Muscle layer of duodenum (tissue), 2 donors: ENCODE data around the gene DSE.
A peak's percentile ranks its signal among the peaks of the same experiment; 100 is the strongest.

Experiments
- H3K27ac ChIP-seq: one replicate; pipeline ENCODE4 v1.7.0; 2013; ENCODE audit warnings: mild to moderate bottlenecking, low read length
- H3K27me3 ChIP-seq: one replicate; pipeline ENCODE4 v1.7.0; 2013; ENCODE audit warnings: low read depth, mild to moderate bottlenecking, control low read depth, low read length
- H3K36me3 ChIP-seq, 2 donors: one replicate each; pipeline ENCODE4 v1.7.0; 2013; ENCODE audit warnings: low read length in 2 of 2, control low read depth in 1 of 2, mild to moderate bottlenecking in 1 of 2; ENCODE audit not compliant: insufficient read depth in 2 of 2, control insufficient read depth in 1 of 2
- H3K4me1 ChIP-seq, 2 donors: one replicate each; pipeline ENCODE4 v1.7.0; 2013; ENCODE audit warnings: low read length in 2 of 2, mild to moderate bottlenecking in 2 of 2, control low read depth in 1 of 2, moderate library complexity in 1 of 2; ENCODE audit not compliant: insufficient read depth in 2 of 2, control insufficient read depth in 1 of 2
- H3K4me3 ChIP-seq, 2 donors: one replicate each; pipeline ENCODE4 v1.7.0; 2013; ENCODE audit warnings: low read length in 2 of 2, low read depth in 1 of 2, mild to moderate bottlenecking in 1 of 2
- H3K9me3 ChIP-seq, 2 donors: one replicate each; pipeline ENCODE4 v1.7.0; 2013; ENCODE audit warnings: low read length in 2 of 2, control low read depth in 1 of 2, mild to moderate bottlenecking in 1 of 2; ENCODE audit not compliant: control insufficient read depth in 1 of 2
- donor health status: healthy.

DSE gene

GRCh38 chr6:116447496-116448011 lies 76.8 kb downstream of the DSE start:
- H3K4me1 ChIP-seq: peaks cover 0 to 4% of the 10 kb centered on the region in 2 donors
- no peaks in the 10 kb centered on the region for H3K9me3 ChIP-seq
- H3K36me3 ChIP-seq: no peaks in the 10 kb centered on the region
- no peak overlapping the region for H3K4me3 ChIP-seq
- H3K27ac ChIP-seq: no peak overlapping the region
- no peaks in the 10 kb centered on the region for H3K27me3 ChIP-seq

- peaks cover 0 to 4% of the 10 kb centered on the region in 2 donors for H3K4me1 ChIP-seq
- H3K27ac ChIP-seq: no peak overlapping the region
- H3K27me3 ChIP-seq: no peaks in the 10 kb centered on the region
- H3K4me3 ChIP-seq: no peak overlapping the region
- no peaks in the 10 kb centered on the region for H3K9me3 ChIP-seq
- H3K36me3 ChIP-seq: no peaks in the 10 kb centered on the region
These were observed 78.8 kb downstream of the DSE start for GRCh38 chr6:116449565-116449964.

- peaks cover 0 to 4% of the 10 kb centered on the region in 2 donors for H3K4me1 ChIP-seq
- no peaks in the 10 kb centered on the region for H3K9me3 ChIP-seq
- H3K27ac ChIP-seq: no peak overlapping the region
- no peaks in the 10 kb centered on the region for H3K36me3 ChIP-seq
- H3K27me3 ChIP-seq: no peaks in the 10 kb centered on the region
- H3K4me3 ChIP-seq: no peak overlapping the region
These were observed 79.5 kb downstream of the DSE start for GRCh38 chr6:116450185-116450710.

DNA sequence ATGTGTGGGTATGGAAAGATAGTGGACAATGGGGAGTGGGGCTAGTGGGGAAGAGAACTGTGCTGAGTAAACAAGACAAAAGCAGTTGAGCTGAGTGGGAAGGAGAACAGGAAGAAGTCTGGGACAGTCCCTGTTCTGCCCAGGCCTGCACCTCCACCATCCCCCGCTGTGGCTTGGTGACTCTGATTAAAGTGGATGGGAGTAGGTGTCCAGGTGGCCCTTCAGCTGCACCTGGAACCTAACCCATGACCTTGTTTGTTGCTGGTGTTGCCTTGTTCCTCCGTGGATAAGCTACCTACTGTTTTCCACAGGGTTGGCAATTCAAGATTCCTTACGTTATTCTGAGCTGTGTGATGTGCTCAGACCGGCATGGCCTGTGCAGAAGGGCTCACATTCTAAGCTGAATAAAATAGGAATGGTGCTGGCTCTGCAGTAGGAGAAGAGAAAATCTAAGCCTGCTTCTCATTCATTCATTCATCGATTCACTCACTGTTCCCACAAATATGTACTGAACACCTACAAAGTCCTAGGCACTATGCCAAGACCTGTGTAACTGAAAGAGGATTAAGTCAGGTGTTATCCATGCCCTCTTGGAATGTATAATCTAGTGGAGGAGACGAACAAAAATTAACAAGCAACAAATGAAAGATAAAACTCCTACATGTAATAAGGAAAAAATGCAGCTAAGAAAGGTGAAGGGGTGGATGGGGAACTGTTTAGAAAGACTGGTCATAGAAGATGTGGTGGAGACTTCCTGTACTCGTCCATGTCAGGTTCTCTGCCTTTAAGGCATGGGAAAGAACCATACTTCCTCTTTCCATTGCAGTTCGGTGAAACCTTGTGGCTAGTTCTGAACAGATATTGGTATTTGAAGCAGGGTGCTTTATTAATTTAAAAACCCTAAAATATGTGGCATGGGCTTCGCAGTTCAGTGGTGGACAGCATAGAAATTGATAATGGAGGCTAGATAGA lies 80.3 kb downstream of the DSE start:
- no peaks in the 10 kb centered on the region for H3K9me3 ChIP-seq
- no peak overlapping the region for H3K4me3 ChIP-seq
- H3K36me3 ChIP-seq: no peaks in the 10 kb centered on the region
- peaks cover 0 to 4% of the 10 kb centered on the region in 2 donors for H3K4me1 ChIP-seq
- no peaks in the 10 kb centered on the region for H3K27me3 ChIP-seq
- no peak overlapping the region for H3K27ac ChIP-seq

- H3K27ac ChIP-seq: no peak overlapping the region
- no peaks in the 10 kb centered on the region for H3K4me1 ChIP-seq
- H3K4me3 ChIP-seq: no peak overlapping the region
- no peaks in the 10 kb centered on the region for H3K27me3 ChIP-seq
- no peaks in the 10 kb centered on the region for H3K36me3 ChIP-seq
- H3K9me3 ChIP-seq: no peaks in the 10 kb centered on the region
These were observed 81.2 kb downstream of the DSE start for GRCh38 chr6:116451916-116452315.

DNA sequence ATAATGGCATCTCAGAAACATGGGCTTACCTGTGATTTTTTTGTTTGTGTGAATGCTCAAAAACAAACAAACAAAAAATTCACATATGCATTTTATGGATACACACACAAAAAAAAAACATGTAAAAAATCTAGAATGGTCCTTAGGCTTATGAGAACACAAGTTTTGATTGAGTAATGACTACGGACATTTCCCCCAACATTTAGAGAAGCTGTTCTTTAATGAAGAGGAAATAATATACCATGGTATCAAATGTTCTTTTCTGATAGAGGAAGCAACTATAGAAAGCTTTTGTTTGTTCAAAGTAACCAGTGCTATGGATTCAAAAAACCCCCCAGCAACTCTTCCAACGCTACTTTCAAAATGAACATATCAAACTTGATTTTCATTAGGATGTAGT lies 81.8 kb downstream of the DSE start:
- Histone ChIP-seq H3K4me1 (no peaks in the 10 kb centered on the region), H3K4me3 (no peak overlapping the region), H3K36me3 (no peaks in the 10 kb centered on the region), H3K9me3 (no peaks in the 10 kb centered on the region), H3K27me3 (no peaks in the 10 kb centered on the region), H3K27ac (no peak overlapping the region)

GRCh38 chr6:116456106-116456505 lies 85.4 kb downstream of the DSE start:
- no peak overlapping the region for H3K27ac ChIP-seq
- H3K4me1 ChIP-seq: no peaks in the 10 kb centered on the region
- H3K27me3 ChIP-seq: no peaks in the 10 kb centered on the region
- H3K4me3 ChIP-seq: no peak overlapping the region
- H3K36me3 ChIP-seq: no peaks in the 10 kb centered on the region
- H3K9me3 ChIP-seq: no peaks in the 10 kb centered on the region

DNA sequence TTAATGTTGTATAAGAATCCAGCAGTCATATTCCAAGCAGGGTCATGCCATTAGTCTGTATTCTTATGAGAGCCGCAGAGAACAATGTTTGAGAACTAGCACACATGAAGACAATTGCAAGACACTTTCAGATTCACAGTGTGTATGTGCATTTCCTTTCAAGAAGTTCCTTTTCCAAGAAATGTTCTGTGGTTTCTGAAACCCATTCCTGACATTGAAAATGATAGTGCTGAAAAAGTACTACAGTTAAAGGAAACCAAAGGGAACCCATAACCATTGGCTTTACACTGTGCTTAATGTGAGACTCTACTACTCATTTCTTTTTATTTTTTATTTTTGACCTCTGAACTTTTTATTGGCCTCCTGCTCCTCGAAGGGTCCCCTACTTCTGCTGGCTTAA lies 86.2 kb downstream of the DSE start:
- no peak overlapping the region for H3K27ac ChIP-seq
- no peaks in the 10 kb centered on the region for H3K4me1 ChIP-seq
- H3K36me3 ChIP-seq: no peaks in the 10 kb centered on the region
- H3K27me3 ChIP-seq: no peaks in the 10 kb centered on the region
- no peak overlapping the region for H3K4me3 ChIP-seq
- no peaks in the 10 kb centered on the region for H3K9me3 ChIP-seq

GRCh38 chr6:116458264-116458663 lies 87.5 kb downstream of the DSE start:
- Histone ChIP-seq H3K4me1 (no peaks in the 10 kb centered on the region), H3K36me3 (no peaks in the 10 kb centered on the region), H3K27me3 (no peaks in the 10 kb centered on the region), H3K9me3 (no peaks in the 10 kb centered on the region), H3K4me3 (no peak overlapping the region), H3K27ac (no peak overlapping the region)

DNA sequence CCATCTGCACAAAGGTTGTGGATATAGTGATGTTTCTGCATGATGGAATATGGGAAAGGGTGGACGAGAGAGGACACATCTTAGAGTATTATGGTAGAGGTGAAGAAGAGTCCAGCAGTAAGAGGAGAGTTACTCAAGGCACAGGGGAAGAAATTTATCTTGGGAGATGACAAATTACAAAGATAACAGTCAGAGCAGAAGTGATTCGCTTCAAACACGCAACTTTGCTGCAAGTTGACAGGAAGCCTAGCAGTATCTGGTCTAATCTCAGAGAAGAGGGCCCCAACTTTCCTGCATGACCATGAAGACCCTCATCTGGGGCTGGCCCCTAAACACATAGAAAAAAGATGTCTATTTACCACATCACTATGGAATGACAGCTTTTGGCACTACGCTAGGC lies 89.2 kb downstream of the DSE start:
- no peaks in the 10 kb centered on the region for H3K27me3 ChIP-seq
- no peaks in the 10 kb centered on the region for H3K36me3 ChIP-seq
- no peaks in the 10 kb centered on the region for H3K4me1 ChIP-seq
- H3K9me3 ChIP-seq: no peaks in the 10 kb centered on the region
- H3K27ac ChIP-seq: no peak overlapping the region
- no peak overlapping the region for H3K4me3 ChIP-seq

GRCh38 chr6:116461331-116461931 lies 90.7 kb downstream of the DSE start, which contains the start of gene CALHM6:
Gene CALHM6, plus strand, starts transcription at chr6:116461375. Its CDS starts 555 bp downstream, at chr6:116461930.
- Histone ChIP-seq H3K27me3 (no peaks in the 10 kb centered on the region), H3K36me3 (no peaks in the 10 kb centered on the region), H3K4me3 (peak within 1 kb of the TSS; percentile 59 to 68), H3K9me3 (no peaks in the 10 kb centered on the region), H3K27ac (no peak within 1 kb of the TSS), H3K4me1 (no peaks in the 10 kb centered on the region)
